Erythroblast (primary cell): ENCODE results near the gene CUBN.

Experiments
- GATA1 ChIP-seq: IDR thresholded peaks from 2 replicates; pipeline ENCODE4 v1.6.1; 2011; ENCODE audit warnings: low read depth, mild to moderate bottlenecking, control low read depth, low read length, moderate library complexity
- POLR2A ChIP-seq: IDR thresholded peaks from 2 replicates; pipeline ENCODE4 v1.6.1; 2011; ENCODE audit warnings: mild to moderate bottlenecking, low read length

DNA sequence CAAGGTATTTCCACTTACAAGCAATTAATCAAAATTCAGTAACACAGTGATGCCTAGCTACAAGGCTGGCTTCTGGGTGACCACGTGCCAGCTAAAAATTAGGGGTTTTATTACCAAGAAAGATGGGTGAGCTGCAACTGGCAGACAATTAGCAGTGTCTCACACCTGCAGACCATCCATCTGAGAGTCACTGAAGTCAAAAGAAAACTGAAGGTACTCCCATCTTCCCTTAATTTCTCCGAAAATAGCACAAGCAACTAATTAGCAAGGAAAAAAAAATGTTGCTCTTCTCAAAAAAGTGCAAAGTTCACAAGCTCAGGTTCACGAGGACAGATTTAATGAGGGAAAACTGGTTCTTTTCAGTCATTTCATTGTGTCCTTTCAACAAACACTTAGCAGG lies 340.8 kb downstream of the CUBN start:
- no peak for TF ChIP-seq POLR2A
- no peak for TF ChIP-seq GATA1
